HCT116 (cell line): ENCODE results near the gene ALX4.

Source experiments
- EZH2 ChIP-seq: fragments of 200-600 bp; sonication (generic); IDR thresholded peaks from 2 replicates; pipeline ENCODE4 v1.6.1; 2017; ENCODE audit warnings: antibody characterized with exemption, mixed run types
- EZH2phosphoT487 ChIP-seq: fragments of 200-600 bp; IDR thresholded peaks from 2 replicates; pipeline ENCODE4 v1.6.1; 2018; ENCODE audit warnings: antibody characterized with exemption, borderline replicate concordance
- POLR2A ChIP-seq: IDR thresholded peaks from 2 replicates; pipeline ENCODE4 v1.7.0; 2011; ENCODE audit warnings: borderline replicate concordance; ENCODE audit not compliant: insufficient read depth, insufficient read length; ENCODE audit errors: extremely low read depth
- POLR2AphosphoS5 ChIP-seq: IDR thresholded peaks from 2 replicates; pipeline ENCODE4 v1.6.1; 2011; ENCODE audit warnings: mild to moderate bottlenecking, low read depth, low read length, moderate library complexity
- RAD21 ChIP-seq: IDR thresholded peaks from 2 replicates; pipeline ENCODE4 v1.6.1; 2012; ENCODE audit warnings: low read depth, mild to moderate bottlenecking
- REST ChIP-seq: IDR thresholded peaks from 2 replicates; pipeline ENCODE4 v1.6.1; 2012; ENCODE audit warnings: low read depth
- TF ChIP-seq, protein P1 (sequence below), 3 experiments: fragments of 200-600 bp in 1 of 3; sonication (generic) in 1 of 3; IDR thresholded peaks in 2 of 3; conservative IDR thresholded peaks in 1 of 3; 2 replicates each; pipeline ENCODE4 v1.5.1; 2012 to 2017; ENCODE audit warnings: low read depth in 2 of 3, low read length in 2 of 3, antibody characterized with exemption in 1 of 3, borderline replicate concordance in 1 of 3, control low read depth in 1 of 3, mild to moderate bottlenecking in 1 of 3, mixed read lengths in 1 of 3, mixed run types in 1 of 3, moderate library complexity in 1 of 3; ENCODE audit not compliant: insufficient read depth in 1 of 3
- TF ChIP-seq, protein P2 (sequence below): IDR thresholded peaks from 2 replicates; pipeline ENCODE4 v1.6.1; 2012

DNA sequence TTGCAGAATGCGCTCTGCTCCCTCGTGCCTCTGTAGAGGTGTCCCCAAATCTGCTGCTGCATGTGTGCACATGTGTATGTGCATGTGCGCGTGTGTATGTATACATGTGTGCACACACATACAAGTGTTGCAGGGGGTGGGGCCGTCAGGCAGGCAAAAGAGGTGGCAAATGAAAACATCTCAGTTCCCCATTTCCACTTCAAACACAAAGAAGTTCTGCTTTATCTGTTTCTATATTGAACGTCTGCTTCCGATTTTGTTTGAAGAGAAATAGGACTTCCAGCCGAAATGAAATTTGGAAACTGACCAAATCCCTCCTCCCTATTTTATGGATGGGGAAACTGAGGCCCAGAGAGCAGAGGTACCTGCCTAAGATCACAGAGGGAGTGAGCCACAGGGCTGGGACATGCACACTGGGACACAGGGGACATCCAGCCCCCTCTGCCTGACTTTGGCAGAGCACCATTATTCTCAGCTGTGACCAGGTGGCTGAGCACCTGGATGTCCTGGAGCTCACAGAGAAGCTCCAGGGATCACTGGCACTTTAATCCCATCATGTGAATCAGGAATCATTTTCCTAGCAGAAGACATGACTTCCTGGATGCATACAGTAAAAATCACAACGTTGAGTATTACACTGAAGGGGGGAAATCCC lies 41.2 kb upstream of the ALX4 start:
- TF ChIP-seq, protein P1, sequence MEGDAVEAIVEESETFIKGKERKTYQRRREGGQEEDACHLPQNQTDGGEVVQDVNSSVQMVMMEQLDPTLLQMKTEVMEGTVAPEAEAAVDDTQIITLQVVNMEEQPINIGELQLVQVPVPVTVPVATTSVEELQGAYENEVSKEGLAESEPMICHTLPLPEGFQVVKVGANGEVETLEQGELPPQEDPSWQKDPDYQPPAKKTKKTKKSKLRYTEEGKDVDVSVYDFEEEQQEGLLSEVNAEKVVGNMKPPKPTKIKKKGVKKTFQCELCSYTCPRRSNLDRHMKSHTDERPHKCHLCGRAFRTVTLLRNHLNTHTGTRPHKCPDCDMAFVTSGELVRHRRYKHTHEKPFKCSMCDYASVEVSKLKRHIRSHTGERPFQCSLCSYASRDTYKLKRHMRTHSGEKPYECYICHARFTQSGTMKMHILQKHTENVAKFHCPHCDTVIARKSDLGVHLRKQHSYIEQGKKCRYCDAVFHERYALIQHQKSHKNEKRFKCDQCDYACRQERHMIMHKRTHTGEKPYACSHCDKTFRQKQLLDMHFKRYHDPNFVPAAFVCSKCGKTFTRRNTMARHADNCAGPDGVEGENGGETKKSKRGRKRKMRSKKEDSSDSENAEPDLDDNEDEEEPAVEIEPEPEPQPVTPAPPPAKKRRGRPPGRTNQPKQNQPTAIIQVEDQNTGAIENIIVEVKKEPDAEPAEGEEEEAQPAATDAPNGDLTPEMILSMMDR (IDR thresholded peaks at IDR 0.05 in 2 of 3, conservative IDR thresholded peaks at IDR 0.05 in 1 of 3; ENCODE audit: borderline replicate concordance in 1 of 3, insufficient read depth in 1 of 3, low read depth in 2 of 3, low read length in 2 of 3) = no peak
- no peak for TF ChIP-seq REST
- no peak for TF ChIP-seq POLR2A
- no peak for TF ChIP-seq EZH2
- no peak for TF ChIP-seq RAD21
- no peak for TF ChIP-seq POLR2AphosphoS5
- TF ChIP-seq, protein P2, sequence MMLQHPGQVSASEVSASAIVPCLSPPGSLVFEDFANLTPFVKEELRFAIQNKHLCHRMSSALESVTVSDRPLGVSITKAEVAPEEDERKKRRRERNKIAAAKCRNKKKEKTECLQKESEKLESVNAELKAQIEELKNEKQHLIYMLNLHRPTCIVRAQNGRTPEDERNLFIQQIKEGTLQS = no peak
- TF ChIP-seq EZH2phosphoT487 = no peak
